Measurements from ENCODE around the gene SHQ1.

The SHQ1 gene

GRCh38 chr3:72702997-72703396 lies 145.2 kb downstream of the SHQ1 start:
- no peak for DNase-seq

GRCh38 chr3:72702390-72702789 lies 145.9 kb downstream of the SHQ1 start:
- no peak for DNase-seq

DNA sequence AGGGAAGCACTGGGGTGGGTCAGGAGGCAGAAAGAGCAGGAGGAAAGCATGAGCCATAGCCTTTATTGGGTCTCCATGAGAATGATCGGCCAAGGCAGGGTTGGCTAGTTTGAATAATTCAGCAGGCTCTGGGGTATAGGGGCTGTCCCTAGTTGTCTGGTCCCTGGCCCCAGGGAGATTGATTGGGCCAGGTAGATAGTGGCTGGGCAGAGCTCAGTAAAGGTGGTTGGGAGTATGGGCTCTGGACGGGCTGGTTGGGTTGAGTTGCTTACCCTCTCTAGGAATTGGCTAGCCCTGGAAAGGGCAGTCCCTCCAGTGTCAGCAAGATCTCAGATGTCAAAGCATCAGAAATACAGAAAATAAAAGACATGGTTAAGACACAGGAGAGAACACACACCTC lies 148.1 kb downstream of the SHQ1 start:
- no peak for DNase-seq

GRCh38 chr3:72699631-72700030 lies 148.6 kb downstream of the SHQ1 start:
- no peak for DNase-seq
